Peyer's patch (tissue), 4 donors: ENCODE measurements around the gene IPO4. TPM values are rescaled to one million over a fixed set of nuclear protein-coding genes. Genes with fewer than 3 reads are reported as not detected.
"Not testable (repeated sequence)": the region's sequence is repeated elsewhere in the genome, so short reads cannot be mapped to it uniquely, and the experiment has no call there.

ENCODE experiments used
- DNase-seq, 3 donors: peaks; one replicate each; pipeline ENCODE4 v3.0.0-alpha.2; 2017 to 2019
- H3K27ac ChIP-seq, 4 donors: fragments of 200-600 bp; sonication (generic); one replicate each; pipeline ENCODE4 v1.5.1; 2016 to 2019
- H3K27me3 ChIP-seq, 2 donors: fragments of 200-600 bp; sonication (generic); one replicate each; pipeline ENCODE4 v1.5.1; 2019
- H3K36me3 ChIP-seq, 3 donors: fragments of 200-600 bp; sonication (generic); one replicate each; pipeline ENCODE4 v1.5.1; 2016 to 2019
- H3K4me1 ChIP-seq, 4 donors: fragments of 200-600 bp; sonication (generic); one replicate each; pipeline ENCODE4 v1.5.1; 2016 to 2019
- H3K4me3 ChIP-seq, 4 donors: fragments of 200-600 bp; sonication (generic); 1 replicate in 3 of 4; 2 replicates in 1 of 4; pipeline ENCODE4 v1.5.1; 2016 to 2019; ENCODE audit warnings: mild to moderate bottlenecking in 1 of 4
- H3K9me3 ChIP-seq, 4 donors: fragments of 200-600 bp; sonication (generic); one replicate each; pipeline ENCODE4 v1.5.1; 2016 to 2019; ENCODE audit warnings: mild to moderate bottlenecking in 1 of 4
- POLR2A ChIP-seq, 2 donors: fragments of 450-650 bp; IDR thresholded peaks; one replicate each; pipeline ENCODE4 v1.5.1; 2017; ENCODE audit warnings: antibody characterized with exemption in 2 of 2, mild to moderate bottlenecking in 2 of 2, moderate library complexity in 2 of 2
- total RNA-seq, 4 donors: library from RNA; depleted of rRNA; stranded (reverse); fragments of >200 nt; gene quantifications; one replicate each; pipeline ENCODE4 v1.1.0, GENCODE V29; 2016
- TF ChIP-seq, protein P1 (sequence below), 6 experiments: fragments of 450-650 bp in 4 of 6; fragments of 200-600 bp in 2 of 6; sonication (generic) in 1 of 6; IDR thresholded peaks; one replicate each; pipeline ENCODE4 v1.5.1; 2017 to 2019; ENCODE audit warnings: antibody characterized with exemption in 6 of 6, mild to moderate bottlenecking in 3 of 6, moderate library complexity in 1 of 6

Gene IPO4
- total RNA-seq, 4 donors from 2014 or later, result 12.8 to 56.9 (median 34.2) TPM

DNA sequence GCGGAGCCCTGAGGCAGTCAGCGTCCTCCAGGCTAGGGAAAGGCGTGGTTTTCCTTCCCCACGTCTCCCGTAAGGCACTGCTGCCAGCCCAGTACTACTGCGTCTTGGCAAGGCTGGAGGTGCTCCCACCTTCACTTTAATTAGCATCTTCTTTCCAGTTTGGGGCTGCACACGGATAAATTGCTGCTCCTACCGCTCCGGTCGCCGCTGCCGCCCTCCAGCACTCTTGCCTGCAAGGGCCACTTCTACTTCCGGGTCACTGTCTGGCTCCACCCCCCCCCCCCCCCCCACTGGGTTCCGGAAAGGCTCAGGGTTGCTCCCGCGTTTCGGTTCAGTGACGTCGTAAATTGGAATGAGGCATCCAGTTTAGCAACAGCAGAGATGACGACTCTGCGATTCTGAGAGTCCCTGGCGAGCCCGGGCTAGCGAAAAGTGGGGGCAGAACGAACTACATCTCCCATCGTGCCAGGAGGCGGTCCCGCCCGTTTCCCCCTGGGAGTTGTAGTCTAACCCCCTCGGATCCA lies 43.6 kb upstream of the IPO4 start, which contains the start of gene NEDD8:
Gene NEDD8 (minus strand): TSS at position 247 of the 524 bp plus-strand sequence. CDS start 100 bp downstream, at position 147.
- Histone ChIP-seq H3K9me3 (no peaks in the 10 kb centered on the region), H3K4me1 (peaks cover 0 to 24% (median 4%) of the 10 kb centered on the region in 4 donors), H3K27me3 (no peaks in the 10 kb centered on the region), H3K36me3 (peaks cover 0 to 20% (median 0%) of the 10 kb centered on the region in 3 donors), H3K27ac (peak within 1 kb of the TSS; percentile 80 to 94 (median 87)), H3K4me3 (peak within 1 kb of the TSS; percentile 64 to 95 (median 78))
- DNase-seq, result peak; percentile 88 to 96 (median 94)
- TF ChIP-seq, protein P1, sequence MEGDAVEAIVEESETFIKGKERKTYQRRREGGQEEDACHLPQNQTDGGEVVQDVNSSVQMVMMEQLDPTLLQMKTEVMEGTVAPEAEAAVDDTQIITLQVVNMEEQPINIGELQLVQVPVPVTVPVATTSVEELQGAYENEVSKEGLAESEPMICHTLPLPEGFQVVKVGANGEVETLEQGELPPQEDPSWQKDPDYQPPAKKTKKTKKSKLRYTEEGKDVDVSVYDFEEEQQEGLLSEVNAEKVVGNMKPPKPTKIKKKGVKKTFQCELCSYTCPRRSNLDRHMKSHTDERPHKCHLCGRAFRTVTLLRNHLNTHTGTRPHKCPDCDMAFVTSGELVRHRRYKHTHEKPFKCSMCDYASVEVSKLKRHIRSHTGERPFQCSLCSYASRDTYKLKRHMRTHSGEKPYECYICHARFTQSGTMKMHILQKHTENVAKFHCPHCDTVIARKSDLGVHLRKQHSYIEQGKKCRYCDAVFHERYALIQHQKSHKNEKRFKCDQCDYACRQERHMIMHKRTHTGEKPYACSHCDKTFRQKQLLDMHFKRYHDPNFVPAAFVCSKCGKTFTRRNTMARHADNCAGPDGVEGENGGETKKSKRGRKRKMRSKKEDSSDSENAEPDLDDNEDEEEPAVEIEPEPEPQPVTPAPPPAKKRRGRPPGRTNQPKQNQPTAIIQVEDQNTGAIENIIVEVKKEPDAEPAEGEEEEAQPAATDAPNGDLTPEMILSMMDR (IDR thresholded peaks at IDR 0.05), result no peak
- peak; percentile 30 to 47 for TF ChIP-seq POLR2A (IDR thresholded peaks at IDR 0.05)

DNA sequence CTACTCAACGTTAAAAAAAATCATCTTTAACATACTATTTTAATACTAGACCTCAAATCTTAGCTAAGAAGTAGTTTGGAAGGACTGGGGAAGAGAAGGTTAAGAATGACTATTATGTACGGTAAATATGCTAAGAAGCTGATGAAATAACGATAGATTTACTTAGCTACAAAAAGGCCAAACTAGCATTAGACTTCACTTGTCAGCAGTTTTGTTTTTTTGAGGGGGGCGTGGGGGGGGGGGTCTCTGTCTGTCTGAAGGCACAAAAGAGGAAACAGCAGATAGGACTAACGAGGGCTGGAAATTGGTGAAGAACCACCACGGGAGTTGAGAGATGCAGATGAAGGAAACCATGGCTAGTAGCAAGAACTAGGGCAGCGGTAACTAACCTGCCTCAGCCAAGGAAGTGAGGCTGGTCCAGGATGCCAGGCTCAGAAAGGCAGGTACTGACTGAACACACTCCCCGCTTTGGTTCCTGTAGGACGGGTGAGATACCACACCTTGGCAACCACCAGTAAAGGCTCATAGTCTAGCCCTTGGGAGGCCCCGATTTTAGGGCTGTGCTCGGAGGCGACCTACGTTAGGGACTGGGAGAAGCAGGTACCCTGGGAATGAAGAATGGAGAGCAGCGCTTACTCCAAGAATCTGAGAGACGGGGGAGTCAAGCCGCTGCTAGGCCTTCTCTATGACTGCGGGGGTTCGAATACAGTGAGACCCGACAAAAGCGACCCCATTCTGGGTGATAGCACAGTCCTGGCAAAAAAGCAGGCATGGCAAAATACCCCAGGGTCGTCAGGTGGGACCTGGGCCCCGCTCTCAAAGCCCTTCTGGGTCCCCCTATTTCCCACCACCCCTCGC lies 42.9 kb upstream of the IPO4 start:
- Histone ChIP-seq H3K4me1 (peaks cover 0 to 24% (median 4%) of the 10 kb centered on the region in 4 donors), H3K9me3 (no peaks in the 10 kb centered on the region), H3K36me3 (peaks cover 0 to 13% (median 0%) of the 10 kb centered on the region in 3 donors), H3K27me3 (no peaks in the 10 kb centered on the region), H3K27ac (peak overlapping the region; percentile 80 to 94 (median 87)), H3K4me3 (peak overlapping the region; percentile 64 to 95 (median 78))
- TF ChIP-seq POLR2A (IDR thresholded peaks at IDR 0.05), result no peak
- TF ChIP-seq, protein P1 (IDR thresholded peaks at IDR 0.05), result no peak
- no peak for DNase-seq

DNA sequence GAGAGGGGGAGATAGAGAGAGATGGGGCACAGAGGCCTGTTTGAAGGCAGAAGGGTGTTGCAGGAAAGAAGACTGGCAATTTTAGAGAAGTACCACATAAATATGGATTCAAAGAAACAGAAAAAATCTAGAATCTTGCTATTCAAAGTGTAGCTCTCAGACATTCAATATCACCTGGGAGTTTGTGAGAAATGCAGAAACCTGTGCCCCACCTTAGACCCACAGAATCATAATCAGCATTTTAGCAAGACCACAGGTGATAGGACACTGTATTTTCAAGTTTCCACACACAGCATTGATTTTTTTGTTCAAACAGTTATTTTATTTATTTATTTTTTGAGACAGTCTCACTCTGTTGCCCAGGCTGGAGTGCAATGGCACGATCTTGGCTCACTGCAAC lies 40.3 kb upstream of the IPO4 start:
- Histone ChIP-seq H3K4me3 (no peak overlapping the region), H3K36me3 (no peaks in the 10 kb centered on the region), H3K4me1 (peaks cover 0 to 17% (median 4%) of the 10 kb centered on the region in 4 donors), H3K27me3 (no peaks in the 10 kb centered on the region), H3K27ac (no peak overlapping the region), H3K9me3 (no peaks in the 10 kb centered on the region)
- TF ChIP-seq POLR2A (IDR thresholded peaks at IDR 0.05), result no peak
- TF ChIP-seq, protein P1 (IDR thresholded peaks at IDR 0.05), result no peak
- no peak for DNase-seq

DNA sequence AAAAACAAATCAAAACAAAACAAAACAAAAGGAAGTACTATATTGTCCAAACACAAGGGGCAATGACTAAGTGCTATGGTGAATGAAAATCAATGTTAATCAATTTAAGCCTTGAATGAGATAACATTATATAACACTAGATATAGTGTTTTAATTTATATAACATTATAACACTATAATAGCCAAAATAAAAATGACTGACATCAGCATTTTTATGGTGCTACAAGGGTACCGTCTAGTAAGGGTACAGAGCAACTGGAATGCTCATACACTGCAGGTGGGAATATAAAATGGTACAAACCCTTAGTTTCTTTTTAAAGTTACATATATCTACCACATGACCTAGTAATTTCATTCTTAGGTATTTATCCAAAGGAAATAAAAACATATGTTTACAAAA lies 37.9 kb upstream of the IPO4 start:
- Histone ChIP-seq H3K36me3 (no peaks in the 10 kb centered on the region), H3K4me1 (peaks cover 0 to 9% (median 0%) of the 10 kb centered on the region in 4 donors), H3K4me3 (no peak overlapping the region), H3K9me3 (no peaks in the 10 kb centered on the region), H3K27me3 (no peaks in the 10 kb centered on the region), H3K27ac (no peak overlapping the region)
- DNase-seq, result no peak
- TF ChIP-seq POLR2A (IDR thresholded peaks at IDR 0.05), result no peak
- TF ChIP-seq, protein P1 (IDR thresholded peaks at IDR 0.05), result no peak

DNA sequence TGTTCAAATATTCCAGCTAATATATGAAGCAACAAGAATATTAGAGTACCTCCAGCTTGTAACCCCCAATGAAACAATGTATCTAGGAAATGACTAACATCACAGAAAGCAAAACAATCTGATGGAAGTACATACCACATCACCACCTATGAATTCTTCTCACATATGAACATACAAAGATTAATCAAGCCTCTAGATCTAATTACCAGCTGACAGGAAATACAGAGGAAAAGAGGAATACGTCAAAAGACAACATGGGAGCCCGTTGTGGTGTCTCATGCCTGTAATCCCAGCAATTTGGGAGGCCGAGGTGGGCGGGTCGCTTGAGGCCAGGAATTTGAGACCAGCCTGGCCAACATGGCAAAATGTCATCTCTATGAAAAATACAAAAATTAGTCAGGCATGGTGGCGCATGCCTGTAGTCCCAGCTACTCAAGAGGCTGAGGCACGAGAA lies 36.0 kb upstream of the IPO4 start:
- H3K36me3 ChIP-seq, result no peaks in the 10 kb centered on the region
- no peak for DNase-seq
- H3K9me3 ChIP-seq, result no peaks in the 10 kb centered on the region
- no peak overlapping the region for H3K27ac ChIP-seq
- no peaks in the 10 kb centered on the region for H3K27me3 ChIP-seq
- no peak overlapping the region for H3K4me3 ChIP-seq
- H3K4me1 ChIP-seq, result no peaks in the 10 kb centered on the region
- no peak for TF ChIP-seq POLR2A (IDR thresholded peaks at IDR 0.05)
- TF ChIP-seq, protein P1 (IDR thresholded peaks at IDR 0.05), result no peak

DNA sequence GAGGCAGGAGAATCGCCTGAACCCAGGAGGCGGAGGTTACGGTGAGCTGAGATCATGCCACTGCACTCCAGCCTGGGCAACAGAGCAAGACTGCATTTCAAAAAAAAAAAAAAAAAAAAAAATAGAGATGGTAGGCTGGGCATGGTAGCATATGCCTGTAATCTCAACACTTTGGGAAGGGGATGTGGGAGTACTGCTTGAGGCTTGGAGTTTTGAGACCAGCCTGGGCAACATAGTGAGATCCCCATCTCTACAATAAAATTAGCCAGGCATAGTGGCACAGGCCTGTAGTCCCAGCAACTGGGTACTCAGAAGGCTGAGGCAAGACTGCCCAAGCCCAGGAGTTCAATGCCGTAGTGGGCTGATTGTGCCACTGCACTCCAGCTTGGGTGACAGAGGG lies 34.4 kb upstream of the IPO4 start:
- not testable (repeated sequence) for H3K27me3 ChIP-seq, H3K36me3 ChIP-seq, H3K27ac ChIP-seq, H3K4me1 ChIP-seq, DNase-seq, H3K9me3 ChIP-seq, H3K4me3 ChIP-seq
